Measurements from ENCODE around the gene PRIM2.
A peak's percentile ranks its signal among the peaks of the same experiment; 100 is the strongest.
"Not testable (repeated sequence)": the region's sequence is repeated elsewhere in the genome, so short reads cannot be mapped to it uniquely, and the experiment has no call there.

PRIM2 gene, protein sequence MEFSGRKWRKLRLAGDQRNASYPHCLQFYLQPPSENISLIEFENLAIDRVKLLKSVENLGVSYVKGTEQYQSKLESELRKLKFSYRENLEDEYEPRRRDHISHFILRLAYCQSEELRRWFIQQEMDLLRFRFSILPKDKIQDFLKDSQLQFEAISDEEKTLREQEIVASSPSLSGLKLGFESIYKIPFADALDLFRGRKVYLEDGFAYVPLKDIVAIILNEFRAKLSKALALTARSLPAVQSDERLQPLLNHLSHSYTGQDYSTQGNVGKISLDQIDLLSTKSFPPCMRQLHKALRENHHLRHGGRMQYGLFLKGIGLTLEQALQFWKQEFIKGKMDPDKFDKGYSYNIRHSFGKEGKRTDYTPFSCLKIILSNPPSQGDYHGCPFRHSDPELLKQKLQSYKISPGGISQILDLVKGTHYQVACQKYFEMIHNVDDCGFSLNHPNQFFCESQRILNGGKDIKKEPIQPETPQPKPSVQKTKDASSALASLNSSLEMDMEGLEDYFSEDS

DNA sequence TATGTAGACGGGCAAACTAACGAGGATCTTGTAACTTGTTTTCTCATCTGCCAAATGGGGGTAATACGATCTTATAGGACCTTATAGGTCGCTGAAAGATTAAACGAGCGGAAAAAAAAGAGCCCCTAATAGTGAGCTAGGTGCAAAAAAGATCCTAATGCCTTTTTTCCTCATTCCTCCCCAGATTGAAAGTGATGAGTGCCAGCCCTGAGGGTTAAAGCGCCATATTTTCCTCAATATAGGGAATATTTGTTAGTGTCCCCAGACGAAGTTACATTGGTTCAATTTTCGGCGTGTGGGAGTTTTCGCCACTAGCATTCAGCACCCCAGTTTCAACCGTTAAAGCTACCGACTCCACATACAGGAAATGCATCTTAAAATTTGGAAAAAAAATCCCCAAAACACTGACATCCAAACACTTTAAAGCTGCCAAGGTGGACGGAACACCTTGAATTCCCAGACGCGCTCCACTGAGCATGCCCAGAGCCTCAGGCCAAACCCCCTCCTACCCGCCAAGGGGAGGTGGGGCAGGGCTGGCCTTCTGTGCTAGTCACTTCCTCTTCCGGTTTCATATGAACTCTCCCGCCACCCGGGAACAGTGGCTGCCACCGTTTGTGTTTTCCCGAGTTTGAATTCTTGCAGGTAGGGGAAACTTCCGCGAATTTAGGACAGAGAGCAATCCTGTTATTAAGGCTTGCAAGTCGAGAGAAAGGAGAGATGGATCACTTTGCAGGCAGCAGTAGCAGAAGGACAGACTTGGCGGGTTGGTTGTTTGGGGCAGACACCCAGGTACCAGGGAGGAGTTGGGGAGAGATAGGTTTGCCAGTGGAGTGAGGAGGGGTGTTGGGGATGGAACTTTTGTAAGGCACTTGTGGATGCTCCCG, at the start of gene PRIM2:
TSS of gene PRIM2 (plus strand) at position 571 of the 884 bp plus-strand sequence. CDS start 816 bp downstream, outside the sequence.
- Histone ChIP-seq H3K27ac (ENCODE audit: low read depth, low read length) (no peak within 1 kb of the TSS; the same call in 1 of the 2 replicates), H3K27me3 (ENCODE audit: control insufficient read depth, insufficient read depth, low read length) (no peaks in the 10 kb centered on the region), H3K9ac (ENCODE audit: low read length) (peak within 1 kb of the TSS; percentile 85), H3K4me1 (ENCODE audit: control insufficient read depth, insufficient read depth, low read length) (no peaks in the 10 kb centered on the region), H3K36me3 (ENCODE audit: control insufficient read depth, insufficient read depth, low read length) (peaks cover 38% of the 10 kb centered on the region), H3K4me3 (ENCODE audit: low read depth, low read length) (peak within 1 kb of the TSS; percentile 92), H3K9me3 (ENCODE audit: control insufficient read depth, insufficient read depth, low read depth, low read length) (no peaks in the 10 kb centered on the region)

DNA sequence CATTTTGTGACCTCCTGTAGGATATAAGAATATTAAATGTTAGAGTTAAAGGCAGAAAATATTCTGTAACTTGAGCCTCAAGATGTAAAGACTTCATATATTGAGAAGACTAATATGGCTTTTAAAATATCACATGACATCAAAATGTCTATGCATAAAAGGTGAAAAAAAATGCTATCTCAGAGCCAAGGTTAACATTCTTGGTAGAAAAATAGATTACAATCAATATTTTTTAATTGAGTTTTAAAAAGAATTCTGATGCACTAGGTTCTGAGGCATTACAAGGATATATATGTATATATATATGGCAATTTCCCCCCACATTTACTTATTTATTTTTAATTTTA, 49.2 kb upstream of the PRIM2 start:
- Histone ChIP-seq H3K4me3 (ENCODE audit: low read depth, low read length) (no peak overlapping the region), H3K36me3 (ENCODE audit: control insufficient read depth, insufficient read depth, low read length) (no peaks in the 10 kb centered on the region), H3K27ac (ENCODE audit: low read depth, low read length) (no peak overlapping the region), H3K4me1 (ENCODE audit: control insufficient read depth, insufficient read depth, low read length) (no peaks in the 10 kb centered on the region), H3K27me3 (ENCODE audit: control insufficient read depth, insufficient read depth, low read length) (no peaks in the 10 kb centered on the region), H3K9me3 (ENCODE audit: control insufficient read depth, insufficient read depth, low read depth, low read length) (no peaks in the 10 kb centered on the region), H3K9ac (ENCODE audit: low read length) (no peak overlapping the region)

- not testable (repeated sequence) for H3K36me3 ChIP-seq (ENCODE audit: control insufficient read depth, insufficient read depth, low read length); H3K4me1 ChIP-seq (ENCODE audit: control insufficient read depth, insufficient read depth, low read length); H3K27ac ChIP-seq (ENCODE audit: low read depth, low read length); H3K9me3 ChIP-seq (ENCODE audit: control insufficient read depth, insufficient read depth, low read depth, low read length); H3K27me3 ChIP-seq (ENCODE audit: control insufficient read depth, insufficient read depth, low read length); H3K9ac ChIP-seq (ENCODE audit: low read length)
- H3K4me3 ChIP-seq (ENCODE audit: low read depth, low read length): peak overlapping the region; percentile 57; the same call in 1 of the 2 replicates
Observed at GRCh38 chr6:57274113-57274824, 43.2 kb upstream of the PRIM2 start.

DNA sequence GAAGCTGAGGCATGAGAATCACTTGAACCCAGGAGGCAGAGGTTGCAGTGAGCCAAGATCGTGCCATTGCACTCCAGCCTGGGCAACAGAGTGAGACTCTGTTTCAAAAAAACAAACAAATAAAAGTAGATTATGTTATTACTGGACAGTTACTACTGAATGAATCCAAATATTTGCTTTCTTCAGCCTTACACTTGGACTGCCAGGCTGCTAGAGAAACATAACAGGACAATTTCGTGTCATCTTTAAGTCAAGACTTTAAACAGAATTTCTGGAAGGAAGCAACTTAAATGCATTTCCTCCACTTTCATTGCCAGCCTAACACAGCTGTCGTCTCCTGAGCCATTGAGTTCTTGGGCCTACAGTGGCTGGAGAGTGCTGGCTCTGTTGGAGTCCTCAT, 42.0 kb upstream of the PRIM2 start:
- H3K4me1 ChIP-seq (ENCODE audit: control insufficient read depth, insufficient read depth, low read length): no peaks in the 10 kb centered on the region
- no peaks in the 10 kb centered on the region for H3K36me3 ChIP-seq (ENCODE audit: control insufficient read depth, insufficient read depth, low read length)
- no peaks in the 10 kb centered on the region for H3K27me3 ChIP-seq (ENCODE audit: control insufficient read depth, insufficient read depth, low read length)
- no peaks in the 10 kb centered on the region; the same call in 1 of the 2 replicates for H3K9me3 ChIP-seq (ENCODE audit: control insufficient read depth, insufficient read depth, low read depth, low read length)
- H3K4me3 ChIP-seq (ENCODE audit: low read depth, low read length): no peak overlapping the region
- no peak overlapping the region for H3K27ac ChIP-seq (ENCODE audit: low read depth, low read length)
- no peak overlapping the region for H3K9ac ChIP-seq (ENCODE audit: low read length)

- no peaks in the 10 kb centered on the region; the same call in 1 of the 2 replicates for H3K9me3 ChIP-seq (ENCODE audit: control insufficient read depth, insufficient read depth, low read depth, low read length)
- H3K36me3 ChIP-seq (ENCODE audit: control insufficient read depth, insufficient read depth, low read length): no peaks in the 10 kb centered on the region
- H3K27me3 ChIP-seq (ENCODE audit: control insufficient read depth, insufficient read depth, low read length): no peaks in the 10 kb centered on the region
- H3K4me3 ChIP-seq (ENCODE audit: low read depth, low read length): no peak overlapping the region
- no peaks in the 10 kb centered on the region for H3K4me1 ChIP-seq (ENCODE audit: control insufficient read depth, insufficient read depth, low read length)
- H3K27ac ChIP-seq (ENCODE audit: low read depth, low read length): no peak overlapping the region
- no peak overlapping the region for H3K9ac ChIP-seq (ENCODE audit: low read length)
Observed at GRCh38 chr6:57276946-57277345, 40.5 kb upstream of the PRIM2 start.

DNA sequence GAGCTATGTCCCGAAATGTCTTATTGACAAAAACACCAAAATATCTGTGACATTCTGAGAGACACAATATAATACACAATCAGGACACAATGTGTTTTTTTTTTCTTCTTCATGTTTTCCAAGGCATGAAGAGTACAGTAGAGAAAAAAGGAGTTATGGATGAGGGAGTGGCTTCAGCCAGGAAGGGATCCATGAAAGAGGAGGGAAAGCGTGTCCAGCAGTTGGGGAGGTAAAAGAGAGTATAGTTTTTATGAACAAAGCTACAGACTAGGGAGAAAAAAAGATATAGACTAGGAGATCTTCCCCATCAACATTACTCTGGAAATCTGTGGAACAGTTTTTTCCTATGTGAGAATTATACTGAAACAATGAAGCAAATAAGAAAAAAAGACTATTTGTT, 38.9 kb upstream of the PRIM2 start:
- H3K36me3 ChIP-seq (ENCODE audit: control insufficient read depth, insufficient read depth, low read length): no peaks in the 10 kb centered on the region
- H3K27me3 ChIP-seq (ENCODE audit: control insufficient read depth, insufficient read depth, low read length): no peaks in the 10 kb centered on the region
- no peak overlapping the region for H3K9ac ChIP-seq (ENCODE audit: low read length)
- no peak overlapping the region for H3K27ac ChIP-seq (ENCODE audit: low read depth, low read length)
- no peaks in the 10 kb centered on the region; the same call in 1 of the 2 replicates for H3K9me3 ChIP-seq (ENCODE audit: control insufficient read depth, insufficient read depth, low read depth, low read length)
- no peaks in the 10 kb centered on the region for H3K4me1 ChIP-seq (ENCODE audit: control insufficient read depth, insufficient read depth, low read length)
- no peak overlapping the region for H3K4me3 ChIP-seq (ENCODE audit: low read depth, low read length)

DNA sequence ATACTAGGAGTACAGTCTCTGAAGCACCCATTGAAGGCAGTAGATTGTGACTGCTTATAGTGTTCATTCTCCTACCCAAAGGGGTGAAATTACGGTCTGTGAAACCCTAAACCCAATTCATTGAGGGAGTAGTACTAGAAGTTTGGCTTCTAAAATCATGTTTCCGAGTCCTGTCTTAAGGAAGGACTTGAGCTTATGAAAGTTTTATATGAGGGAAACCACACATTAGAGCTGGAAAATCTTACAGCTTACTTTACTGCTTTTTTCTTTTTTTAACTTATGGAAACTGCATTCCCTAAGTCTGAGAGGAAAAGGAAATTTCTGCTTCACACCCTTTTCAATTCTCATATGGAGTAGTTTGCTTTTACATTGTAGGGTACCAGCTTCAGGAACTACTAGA, 38.4 kb upstream of the PRIM2 start:
- H3K4me1 ChIP-seq (ENCODE audit: control insufficient read depth, insufficient read depth, low read length): no peaks in the 10 kb centered on the region
- H3K9ac ChIP-seq (ENCODE audit: low read length): no peak overlapping the region

GRCh38 chr6:57283106-57283505, 34.3 kb upstream of the PRIM2 start:
- H3K4me1 ChIP-seq (ENCODE audit: control insufficient read depth, insufficient read depth, low read length): peaks cover 5% of the 10 kb centered on the region
- H3K9me3 ChIP-seq (ENCODE audit: control insufficient read depth, insufficient read depth, low read depth, low read length): no peaks in the 10 kb centered on the region
- no peak overlapping the region for H3K9ac ChIP-seq (ENCODE audit: low read length)
- no peak overlapping the region for H3K4me3 ChIP-seq (ENCODE audit: low read depth, low read length)
- H3K27me3 ChIP-seq (ENCODE audit: control insufficient read depth, insufficient read depth, low read length): no peaks in the 10 kb centered on the region
- no peaks in the 10 kb centered on the region for H3K36me3 ChIP-seq (ENCODE audit: control insufficient read depth, insufficient read depth, low read length)
- no peak overlapping the region for H3K27ac ChIP-seq (ENCODE audit: low read depth, low read length)

More for the DNA sequence above, 38.4 kb upstream of the PRIM2 start:
- Histone ChIP-seq H3K9me3 (ENCODE audit: control insufficient read depth, insufficient read depth, low read depth, low read length) (no peaks in the 10 kb centered on the region; the same call in 1 of the 2 replicates), H3K27me3 (ENCODE audit: control insufficient read depth, insufficient read depth, low read length) (no peaks in the 10 kb centered on the region), H3K4me3 (ENCODE audit: low read depth, low read length) (no peak overlapping the region), H3K36me3 (ENCODE audit: control insufficient read depth, insufficient read depth, low read length) (no peaks in the 10 kb centered on the region), H3K27ac (ENCODE audit: low read depth, low read length) (no peak overlapping the region)

DNA sequence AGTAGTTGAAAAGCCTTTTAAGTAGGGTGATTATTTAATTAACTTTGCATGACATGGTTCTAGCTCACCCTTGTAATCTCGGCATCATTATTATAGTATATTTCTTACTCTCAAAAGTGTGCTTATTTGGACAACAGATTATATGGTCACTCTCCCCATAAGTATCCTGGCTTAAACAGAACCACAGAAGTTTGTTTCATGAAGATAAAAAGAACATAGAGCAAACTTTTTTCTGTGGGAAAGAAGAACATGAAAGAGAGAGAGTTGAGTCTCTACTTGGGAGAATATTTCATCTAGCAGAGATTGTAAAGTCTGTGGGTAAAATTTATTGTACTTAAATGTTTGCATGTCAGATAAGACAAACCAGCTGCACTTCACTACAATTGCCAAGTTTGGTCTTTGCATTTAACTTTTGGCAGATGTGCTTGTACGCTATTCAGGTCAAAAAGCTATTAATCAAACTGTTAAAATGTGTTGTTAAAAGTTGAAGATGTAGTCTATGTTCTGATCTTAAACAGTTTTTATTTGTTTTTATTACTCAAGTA, 33.4 kb upstream of the PRIM2 start:
- no peak overlapping the region for H3K27ac ChIP-seq (ENCODE audit: low read depth, low read length)
- H3K9ac ChIP-seq (ENCODE audit: low read length): no peak overlapping the region
- H3K4me3 ChIP-seq (ENCODE audit: low read depth, low read length): no peak overlapping the region
- no peaks in the 10 kb centered on the region for H3K36me3 ChIP-seq (ENCODE audit: control insufficient read depth, insufficient read depth, low read length)
- no peaks in the 10 kb centered on the region for H3K27me3 ChIP-seq (ENCODE audit: control insufficient read depth, insufficient read depth, low read length)
- H3K4me1 ChIP-seq (ENCODE audit: control insufficient read depth, insufficient read depth, low read length): peaks cover 9% of the 10 kb centered on the region
- H3K9me3 ChIP-seq (ENCODE audit: control insufficient read depth, insufficient read depth, low read depth, low read length): no peaks in the 10 kb centered on the region

- not testable (repeated sequence) for H3K4me1 ChIP-seq (ENCODE audit: control insufficient read depth, insufficient read depth, low read length); H3K36me3 ChIP-seq (ENCODE audit: control insufficient read depth, insufficient read depth, low read length); H3K27me3 ChIP-seq (ENCODE audit: control insufficient read depth, insufficient read depth, low read length); H3K9me3 ChIP-seq (ENCODE audit: control insufficient read depth, insufficient read depth, low read depth, low read length); H3K9ac ChIP-seq (ENCODE audit: low read length); H3K4me3 ChIP-seq (ENCODE audit: low read depth, low read length); H3K27ac ChIP-seq (ENCODE audit: low read depth, low read length)
Observed at GRCh38 chr6:57288136-57288535, 29.3 kb upstream of the PRIM2 start.

Data from HUES6 (cell line).